GM12875 (cell line): ENCODE results near the gene SLC44A4.
"Not testable (repeated sequence)": the region's sequence is repeated elsewhere in the genome, so short reads cannot be mapped to it uniquely, and the experiment has no call there.

Experiments used
- H3K4me3 ChIP-seq: one replicate; pipeline ENCODE4 v1.5.1; 2011; ENCODE audit warnings: low read depth, low read length, control low read depth
- CTCF ChIP-seq: IDR thresholded peaks from 2 replicates; pipeline ENCODE4 v1.5.1; 2011; ENCODE audit warnings: low read depth, mild to moderate bottlenecking, control low read depth, inconsistent platforms, low read length, moderate library complexity, borderline replicate concordance; ENCODE audit not compliant: insufficient read depth

Gene SLC44A4

GRCh38 chr6:31862344-31863235, 16.2 kb downstream of the SLC44A4 start, which contains the start of gene NEU1:
Gene NEU1, minus strand, starts transcription at chr6:31862821. Its CDS starts 45 bp downstream, at chr6:31862776.
- no peak for TF ChIP-seq CTCF
- H3K4me3 ChIP-seq, result peak within 1 kb of the TSS; percentile 78

- TF ChIP-seq CTCF, result no peak
Measured at GRCh38 chr6:31861919-31862343, 16.9 kb downstream of the SLC44A4 start.

GRCh38 chr6:31861150-31861549, 17.6 kb downstream of the SLC44A4 start:
- H3K4me3 ChIP-seq, result no peak overlapping the region
- no peak for TF ChIP-seq CTCF

More at GRCh38 chr6:31861919-31862343, 16.9 kb downstream of the SLC44A4 start:
- H3K4me3 ChIP-seq, result peak overlapping the region; percentile 78

GRCh38 chr6:31860349-31860748, 18.4 kb downstream of the SLC44A4 start:
- TF ChIP-seq CTCF, result no peak
- no peak overlapping the region for H3K4me3 ChIP-seq

GRCh38 chr6:31859923-31860322, 18.9 kb downstream of the SLC44A4 start:
- H3K4me3 ChIP-seq, result no peak overlapping the region
- TF ChIP-seq CTCF, result no peak

GRCh38 chr6:31858707-31859106, 20.1 kb downstream of the SLC44A4 start:
- TF ChIP-seq CTCF, result no peak
- no peak overlapping the region for H3K4me3 ChIP-seq

GRCh38 chr6:31857774-31858173, 21.0 kb downstream of the SLC44A4 start:
- H3K4me3 ChIP-seq, result not testable (repeated sequence)

- not testable (repeated sequence) for H3K4me3 ChIP-seq
Measured at GRCh38 chr6:31851980-31852718, 26.6 kb downstream of the SLC44A4 start.
